Activated naive CD8-positive, alpha-beta T cell treated with anti-CD3 and anti-CD28 coated beads, Interleukin-2, amount 10 ng/mL, durations not matched to agents 7 days and 5 days (primary cell): ENCODE results near the gene LUC7L. TPM values are rescaled to one million over a fixed set of nuclear protein-coding genes. Genes with fewer than 3 reads are reported as not detected.
"Not testable (repeated sequence)": the region's sequence is repeated elsewhere in the genome, so short reads cannot be mapped to it uniquely, and the experiment has no call there.

Source experiments
- ATAC-seq: fragments of 150-1000 bp; cut with Tn5 transposase; one replicate; pipeline ENCODE4 v1.10.0; 2021; ENCODE audit warnings: low read depth, moderate library complexity
- POLR2A ChIA-PET: fragments of 350-600 bp; sonication (Branson Sonifier 250); formaldehyde crosslinking; loops from one replicate; lab custom pipeline; 2021; ENCODE audit warnings: antibody characterized with exemption; lab: Charles Lee
- DNase-seq: peaks from one replicate; pipeline ENCODE4 v3.0.0; 2021
- H3K27ac Mint-ChIP-seq: one replicate; pipeline ENCODE4 v1.8.0; 2022; ENCODE audit warnings: mild to moderate bottlenecking, mixed read lengths
- H3K27me3 Mint-ChIP-seq: one replicate; pipeline ENCODE4 v1.8.0; 2022; ENCODE audit warnings: mild to moderate bottlenecking, moderate library complexity, mixed read lengths
- H3K36me3 Mint-ChIP-seq: one replicate; pipeline ENCODE4 v1.8.0; 2021; ENCODE audit warnings: mild to moderate bottlenecking, mixed read lengths
- H3K4me1 Mint-ChIP-seq: one replicate; pipeline ENCODE4 v1.8.0; 2021; ENCODE audit warnings: mixed read lengths
- H3K4me3 Mint-ChIP-seq: one replicate; pipeline ENCODE4 v1.8.0; 2022; ENCODE audit warnings: mild to moderate bottlenecking, moderate library complexity, mixed read lengths
- H3K9me3 Mint-ChIP-seq: one replicate; pipeline ENCODE4 v1.8.0; 2021; ENCODE audit warnings: mixed read lengths
- total RNA-seq, 2 experiments: library from RNA; stranded (reverse); gene quantifications; one replicate each; pipeline ENCODE4 v1.2.3, GENCODE V29; 2021

The LUC7L gene
- total RNA-seq, 2 experiments from 2014 or later, result 83.8 to 86.2 TPM

DNA sequence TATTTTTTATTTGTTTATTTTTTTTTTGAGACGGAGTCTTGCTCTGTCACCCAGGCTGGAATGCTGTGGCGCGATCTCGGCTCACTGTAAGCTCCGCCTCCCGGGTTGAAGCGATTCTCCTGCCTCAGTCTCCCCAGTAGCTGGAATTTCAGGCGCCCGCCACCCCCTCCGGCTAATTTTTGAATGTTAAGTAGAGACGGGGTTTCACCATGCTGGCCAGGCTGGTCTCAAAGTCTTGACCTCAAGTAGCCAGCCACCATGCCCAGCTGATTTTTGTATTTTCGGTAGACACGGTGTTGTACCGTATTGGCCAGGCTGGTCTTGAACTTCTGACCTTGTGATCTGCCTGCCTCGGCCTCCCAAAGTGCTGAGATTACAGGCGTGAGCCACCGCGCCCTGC is 1.1 kb upstream of the LUC7L start:
- H3K36me3 Mint-ChIP-seq, H3K4me3 Mint-ChIP-seq, H3K27me3 Mint-ChIP-seq, ATAC-seq, DNase-seq, H3K27ac Mint-ChIP-seq, H3K9me3 Mint-ChIP-seq, POLR2A ChIA-PET: not testable (repeated sequence)
- H3K4me1 Mint-ChIP-seq, result peaks cover 27% of the 10 kb centered on the region

DNA sequence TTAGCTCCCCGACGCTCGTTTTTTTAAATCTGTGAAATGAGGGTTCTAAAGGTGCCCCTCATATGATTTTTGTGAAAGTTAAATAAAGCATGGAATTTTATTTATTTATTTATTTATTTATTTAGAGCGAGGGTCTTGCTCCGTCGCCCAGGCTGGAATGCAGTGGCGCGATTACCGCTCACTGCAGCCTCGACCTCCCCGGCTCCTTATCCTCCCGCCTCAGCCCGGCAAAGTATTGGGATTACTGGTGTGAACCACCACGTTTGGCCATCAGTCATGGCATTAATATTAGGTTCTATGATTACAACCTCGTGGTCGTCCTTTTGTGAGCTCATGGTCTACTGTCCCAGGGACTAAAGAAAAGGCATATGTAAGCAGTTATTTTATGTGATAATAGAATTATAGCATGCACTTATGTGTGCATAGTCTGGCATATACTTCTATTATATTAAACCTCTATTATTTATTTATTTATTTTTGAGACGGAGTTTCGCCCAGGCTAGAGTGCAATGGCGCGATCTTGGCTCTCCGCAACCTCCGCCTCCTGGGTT is 557 bp upstream of the LUC7L start:
- Mint-ChIP-seq H3K27ac (peak overlapping the region; percentile 46), H3K36me3 (peaks cover 7% of the 10 kb centered on the region), H3K4me3 (peak overlapping the region; percentile 92), H3K27me3 (no peaks in the 10 kb centered on the region), H3K9me3 (no peaks in the 10 kb centered on the region), H3K4me1 (peaks cover 22% of the 10 kb centered on the region)
- DNase-seq, result no peak
- no peak for ATAC-seq
- POLR2A ChIA-PET, result interaction anchor here (1.6 to 2.4 kb wide), 2 partner anchors 13 to 122 kb away, joined by 10 read pairs; partner anchors contain the start of gene AXIN1

DNA sequence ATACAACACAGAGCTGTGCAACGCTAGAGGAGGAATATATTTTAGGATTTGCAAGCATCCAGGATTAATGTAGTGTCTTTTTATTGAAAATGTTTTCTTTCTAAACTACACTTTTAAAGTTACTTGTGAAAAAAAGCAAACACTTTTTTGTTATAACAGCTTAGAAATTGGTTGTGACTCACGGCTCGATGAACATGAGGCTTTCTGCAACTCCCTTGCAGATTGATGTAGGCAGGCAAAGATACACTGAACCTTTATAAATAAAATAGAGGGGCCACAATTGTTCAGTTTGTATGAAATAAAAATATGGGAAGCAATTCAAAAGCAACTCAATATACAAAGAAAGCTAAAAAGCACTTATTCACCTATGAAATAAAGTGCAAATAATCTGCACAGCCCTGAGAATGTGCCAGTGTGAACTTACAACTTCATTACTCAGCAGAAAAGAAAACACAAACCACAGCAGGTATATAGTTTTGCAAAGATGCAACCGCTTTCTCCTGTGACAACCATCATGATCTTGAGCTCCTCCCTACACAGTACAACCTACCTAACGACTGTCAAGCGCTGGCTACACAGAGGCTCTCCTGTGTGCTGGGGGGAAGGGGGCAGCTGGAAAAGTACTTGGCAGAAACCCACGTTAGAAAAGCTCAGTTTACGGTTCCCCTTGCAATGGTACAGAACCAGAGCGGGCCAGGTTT is 948 bp downstream of the LUC7L start:
- H3K9me3 Mint-ChIP-seq, result no peaks in the 10 kb centered on the region
- POLR2A ChIA-PET, result interaction anchor here (0.5 to 2.4 kb wide), 8 partner anchors 9 to 172 kb away, joined by 3 to 10 read pairs (median 4); partner anchors contain the start of gene AXIN1
- peaks cover 7% of the 10 kb centered on the region for H3K36me3 Mint-ChIP-seq
- H3K27me3 Mint-ChIP-seq, result no peaks in the 10 kb centered on the region
- DNase-seq (no peak), ATAC-seq (peak; percentile 34)
- peak overlapping the region; percentile 92 for H3K4me3 Mint-ChIP-seq
- peaks cover 19% of the 10 kb centered on the region for H3K4me1 Mint-ChIP-seq
- H3K27ac Mint-ChIP-seq, result peak overlapping the region; percentile 92

DNA sequence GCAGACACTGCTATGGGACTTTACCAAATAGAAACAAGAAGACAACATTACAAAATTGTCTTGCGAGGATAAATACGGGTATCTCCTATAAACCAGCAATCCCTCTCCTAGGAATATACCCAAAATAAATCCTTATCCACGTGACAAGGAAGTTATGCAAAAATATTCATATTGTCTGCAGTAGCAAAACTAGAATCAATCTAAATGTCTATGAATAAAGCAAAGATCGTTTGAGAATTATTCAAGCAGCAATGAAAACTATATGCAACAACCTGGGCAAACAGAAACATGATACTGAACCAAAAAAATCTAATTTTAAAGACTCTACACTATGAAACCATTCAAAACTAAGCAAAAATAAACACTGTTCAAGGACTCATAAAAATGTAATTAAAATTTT is 9.2 kb downstream of the LUC7L start:
- Mint-ChIP-seq H3K4me3 (no peak overlapping the region), H3K4me1 (no peaks in the 10 kb centered on the region), H3K9me3 (no peaks in the 10 kb centered on the region), H3K36me3 (peaks cover 6% of the 10 kb centered on the region), H3K27ac (no peak overlapping the region), H3K27me3 (no peaks in the 10 kb centered on the region)
- DNase-seq, result no peak
- POLR2A ChIA-PET, result no interaction called here
- no peak for ATAC-seq

DNA sequence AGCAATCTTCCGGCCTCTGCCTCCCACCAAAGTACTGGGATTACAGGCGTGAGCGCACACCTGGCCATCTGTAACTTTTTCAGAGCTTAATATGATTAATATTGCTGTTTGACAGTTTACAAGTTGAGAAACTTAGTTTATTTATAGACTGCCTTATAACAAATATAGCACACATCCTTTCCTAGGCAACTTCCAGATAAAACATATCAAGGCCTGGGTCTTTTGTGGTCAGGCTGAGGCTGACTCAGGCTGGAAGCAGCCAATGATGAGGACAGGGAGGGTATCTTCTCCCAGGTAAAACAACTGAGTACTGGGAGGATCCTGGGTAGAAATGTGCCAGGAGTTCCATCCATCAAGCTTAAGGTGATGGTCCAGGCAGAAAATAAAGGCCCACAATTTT is 16.2 kb downstream of the LUC7L start:
- DNase-seq, result no peak
- Mint-ChIP-seq H3K36me3 (peaks cover 12% of the 10 kb centered on the region), H3K27ac (no peak overlapping the region), H3K9me3 (no peaks in the 10 kb centered on the region), H3K4me3 (no peak overlapping the region), H3K4me1 (no peaks in the 10 kb centered on the region), H3K27me3 (no peaks in the 10 kb centered on the region)
- POLR2A ChIA-PET, result no interaction called here
- no peak for ATAC-seq

DNA sequence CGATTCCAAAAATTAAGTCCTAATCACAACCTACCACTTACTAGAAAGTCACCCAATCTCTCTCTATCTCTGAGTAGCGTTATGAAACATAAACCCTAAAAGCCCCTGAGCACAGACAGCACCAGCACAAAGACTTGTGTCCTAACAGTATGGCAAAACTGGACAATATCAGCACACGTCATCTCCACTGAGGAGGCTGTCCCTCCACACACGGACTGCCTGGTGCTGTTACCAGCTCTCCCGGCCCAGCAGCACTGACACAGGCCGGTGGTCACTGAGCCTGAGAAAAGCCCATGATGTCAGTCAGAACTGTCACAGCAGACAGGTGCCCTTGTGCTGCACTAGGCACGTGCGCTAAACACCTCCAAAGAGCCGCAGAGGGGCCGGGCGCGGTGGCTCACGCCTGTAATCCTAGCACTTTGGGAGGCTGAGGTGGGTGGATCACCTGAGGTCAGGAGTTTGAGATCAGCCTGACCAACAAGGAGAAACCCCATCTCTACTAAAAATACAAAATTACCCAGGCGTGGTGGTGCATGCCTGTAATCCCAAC is 17.5 kb downstream of the LUC7L start:
- ATAC-seq, H3K27ac Mint-ChIP-seq: not testable (repeated sequence)

DNA sequence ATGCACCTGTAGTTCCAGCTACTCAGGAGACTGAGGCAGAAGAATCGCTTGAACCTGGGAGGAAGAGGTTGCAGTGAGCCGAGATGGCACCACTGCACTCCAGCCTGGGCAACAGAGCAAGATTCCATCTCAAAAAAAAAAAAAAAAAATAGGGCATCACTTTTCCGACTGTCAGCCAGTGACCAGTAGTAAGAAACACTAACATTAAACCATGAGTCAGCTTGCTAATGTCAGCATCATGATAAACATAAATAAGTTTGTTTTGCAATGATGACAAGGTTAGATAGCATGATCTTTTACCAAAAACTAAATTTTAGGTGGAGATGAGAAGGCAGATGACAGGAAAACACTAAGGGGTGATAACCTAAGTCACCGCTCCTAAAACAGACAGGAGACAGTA is 19.9 kb downstream of the LUC7L start:
- H3K27me3 Mint-ChIP-seq, H3K4me3 Mint-ChIP-seq, ATAC-seq, DNase-seq, H3K9me3 Mint-ChIP-seq, H3K27ac Mint-ChIP-seq, H3K4me1 Mint-ChIP-seq: not testable (repeated sequence)
- POLR2A ChIA-PET, result interaction anchor here (0.7 kb wide), 1 partner anchor 113 kb away, joined by 3 read pairs; no protein-coding TSS in a partner anchor
- H3K36me3 Mint-ChIP-seq, result peaks cover 17% of the 10 kb centered on the region

More for the DNA sequence above, 17.5 kb downstream of the LUC7L start:
- POLR2A ChIA-PET, H3K4me1 Mint-ChIP-seq, H3K27me3 Mint-ChIP-seq, DNase-seq, H3K4me3 Mint-ChIP-seq, H3K9me3 Mint-ChIP-seq: not testable (repeated sequence)
- peaks cover 13% of the 10 kb centered on the region for H3K36me3 Mint-ChIP-seq

DNA sequence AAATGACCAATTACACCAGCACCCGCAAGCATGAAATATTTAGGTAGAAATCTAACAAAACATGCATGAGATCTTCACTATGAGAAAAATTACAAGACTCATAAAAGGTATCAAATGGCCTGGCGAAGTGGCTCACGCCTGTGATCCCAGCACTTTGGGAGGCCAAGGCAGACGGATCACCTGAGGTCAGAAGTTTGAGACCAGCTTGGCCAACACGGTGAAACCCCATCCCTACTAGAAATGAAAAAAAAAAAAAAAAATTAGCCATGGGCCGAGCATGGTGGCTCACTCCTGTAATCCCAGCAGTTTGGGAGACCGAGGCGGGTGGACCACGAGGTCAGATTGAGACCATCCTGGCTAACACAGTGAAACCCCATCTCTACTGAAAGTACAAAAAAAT is 25.2 kb downstream of the LUC7L start:
- H3K4me3 Mint-ChIP-seq, H3K27me3 Mint-ChIP-seq, H3K9me3 Mint-ChIP-seq, H3K4me1 Mint-ChIP-seq, POLR2A ChIA-PET, H3K27ac Mint-ChIP-seq, ATAC-seq, DNase-seq: not testable (repeated sequence)
- H3K36me3 Mint-ChIP-seq, result peaks cover 24% of the 10 kb centered on the region

DNA sequence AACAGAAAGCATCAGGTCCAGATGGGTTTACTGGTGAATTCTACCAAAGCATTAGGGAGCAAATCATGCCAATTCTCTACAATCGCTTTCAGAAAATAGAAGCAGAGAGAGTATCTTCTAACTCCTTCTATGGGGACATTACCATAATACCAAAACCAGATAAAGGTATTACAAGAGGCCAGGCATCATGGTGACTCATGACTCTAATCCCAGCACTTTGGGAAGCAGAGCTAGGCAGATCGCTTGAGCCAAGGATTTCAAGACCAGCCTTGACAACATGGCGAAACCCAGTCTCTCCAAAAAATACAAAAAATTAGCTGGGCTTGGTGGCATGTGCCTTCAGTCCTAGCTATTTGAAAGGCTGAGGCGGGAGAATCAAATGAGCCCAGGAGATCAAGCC is 26.0 kb downstream of the LUC7L start:
- Mint-ChIP-seq H3K4me3 (no peak overlapping the region), H3K27me3 (no peaks in the 10 kb centered on the region), H3K36me3 (peaks cover 24% of the 10 kb centered on the region), H3K4me1 (peaks cover 10% of the 10 kb centered on the region), H3K27ac (no peak overlapping the region), H3K9me3 (no peaks in the 10 kb centered on the region)
- POLR2A ChIA-PET, result no interaction called here
- ATAC-seq (no peak), DNase-seq (no peak)

DNA sequence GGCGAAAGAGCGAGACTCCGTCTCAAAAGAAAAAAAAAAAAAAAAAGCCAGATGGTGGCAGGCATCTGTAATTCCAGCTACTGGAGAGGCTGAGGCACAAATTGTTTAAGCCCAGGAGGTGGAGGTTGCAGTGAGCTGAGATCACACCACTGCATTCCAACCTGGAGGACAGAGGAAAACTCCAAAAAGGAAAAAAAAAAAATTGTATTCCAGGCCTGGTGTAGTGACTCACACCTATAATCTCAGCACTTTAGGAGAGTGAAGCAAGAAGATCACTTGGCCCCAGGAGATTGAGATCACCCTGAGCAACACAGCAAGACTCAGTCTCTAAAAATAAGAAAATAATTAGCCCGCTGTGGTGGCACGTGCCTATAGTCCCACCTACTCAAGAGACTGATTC is 28.9 kb downstream of the LUC7L start:
- no peak overlapping the region for H3K4me3 Mint-ChIP-seq
- H3K9me3 Mint-ChIP-seq, result no peaks in the 10 kb centered on the region
- POLR2A ChIA-PET, result interaction anchor here (0.7 kb wide), 1 partner anchor 42 kb away, joined by 5 read pairs; no protein-coding TSS in a partner anchor
- peaks cover 1% of the 10 kb centered on the region for H3K4me1 Mint-ChIP-seq
- ATAC-seq, result no peak
- peaks cover 14% of the 10 kb centered on the region for H3K36me3 Mint-ChIP-seq
- no peaks in the 10 kb centered on the region for H3K27me3 Mint-ChIP-seq
- no peak for DNase-seq
- no peak overlapping the region for H3K27ac Mint-ChIP-seq

DNA sequence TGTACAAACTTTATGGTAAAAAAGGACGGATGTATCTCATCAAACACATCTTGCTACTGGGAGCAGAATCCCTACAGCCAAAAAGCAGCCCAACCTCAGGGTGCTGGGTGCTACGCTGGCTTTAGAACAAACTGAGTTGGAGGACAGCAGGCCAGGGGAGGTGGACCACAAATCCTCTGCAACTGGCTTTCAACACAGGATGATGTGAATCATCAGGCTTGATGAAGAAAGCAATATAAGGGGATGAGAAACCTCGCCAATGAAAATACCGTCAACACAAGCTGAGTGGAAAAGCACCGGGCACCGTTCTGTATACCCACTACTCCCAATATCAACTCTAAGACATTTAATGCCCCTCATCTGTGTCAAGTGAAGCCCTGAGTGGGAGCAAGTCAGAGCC is 34.7 kb downstream of the LUC7L start:
- Mint-ChIP-seq H3K9me3 (no peaks in the 10 kb centered on the region), H3K27me3 (no peaks in the 10 kb centered on the region), H3K4me3 (no peak overlapping the region), H3K36me3 (peaks cover 6% of the 10 kb centered on the region), H3K4me1 (no peaks in the 10 kb centered on the region), H3K27ac (no peak overlapping the region)
- POLR2A ChIA-PET, result no interaction called here
- DNase-seq (no peak), ATAC-seq (no peak)

DNA sequence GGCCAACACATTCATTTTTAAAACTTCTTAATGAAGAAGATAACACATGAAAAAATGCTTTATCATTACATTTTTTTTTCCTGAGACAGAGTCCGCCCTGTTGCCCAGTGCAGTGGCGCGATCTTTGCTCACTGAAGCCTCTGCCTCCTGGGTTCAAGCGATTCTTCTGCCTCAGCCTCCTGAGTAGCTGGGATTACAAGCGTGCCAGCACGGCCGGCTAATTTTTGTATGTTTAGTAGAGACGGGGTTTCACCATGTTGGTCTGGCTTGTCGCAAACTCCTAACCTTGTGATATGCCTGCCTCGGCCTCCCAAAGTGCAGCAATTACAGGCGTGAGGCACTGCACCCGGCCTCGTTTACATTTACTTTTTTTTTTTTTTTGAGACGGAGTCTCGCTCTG is 35.8 kb downstream of the LUC7L start:
- DNase-seq, result no peak
- POLR2A ChIA-PET, result interaction anchor here (0.7 kb wide), 1 partner anchor 112 kb away, joined by 3 read pairs; no protein-coding TSS in a partner anchor
- Mint-ChIP-seq H3K9me3 (no peaks in the 10 kb centered on the region), H3K4me1 (peaks cover 5% of the 10 kb centered on the region), H3K27me3 (no peaks in the 10 kb centered on the region), H3K4me3 (no peak overlapping the region), H3K27ac (no peak overlapping the region), H3K36me3 (peaks cover 10% of the 10 kb centered on the region)
- no peak for ATAC-seq

DNA sequence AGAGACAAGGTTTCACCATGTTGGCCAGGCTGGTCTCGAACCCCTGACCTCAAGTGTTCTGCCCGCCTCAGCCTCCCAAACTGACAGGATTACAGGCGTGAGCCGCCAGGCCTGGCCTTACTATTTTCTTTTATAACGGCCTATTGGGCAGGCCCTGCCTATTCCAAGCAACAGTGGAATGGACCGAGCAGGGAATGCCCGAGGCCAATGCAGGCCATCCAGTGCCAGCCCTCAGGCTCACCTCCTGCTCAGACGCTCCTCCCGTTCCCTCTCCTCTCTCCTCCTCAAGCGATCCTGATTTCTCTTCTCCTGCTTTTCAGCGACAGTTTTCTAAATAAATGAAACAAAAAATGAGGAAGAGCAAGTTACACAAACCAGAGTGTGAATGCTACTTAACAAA is 36.6 kb downstream of the LUC7L start:
- H3K4me3 Mint-ChIP-seq, result no peak overlapping the region
- ATAC-seq (no peak), DNase-seq (no peak)
- no peak overlapping the region for H3K27ac Mint-ChIP-seq
- H3K9me3 Mint-ChIP-seq, result no peaks in the 10 kb centered on the region
- peaks cover 5% of the 10 kb centered on the region for H3K4me1 Mint-ChIP-seq
- no peaks in the 10 kb centered on the region for H3K27me3 Mint-ChIP-seq
- peaks cover 10% of the 10 kb centered on the region for H3K36me3 Mint-ChIP-seq
- POLR2A ChIA-PET, result interaction anchor here (0.7 kb wide), 2 partner anchors 67 to 259 kb away, joined by 3 read pairs; no protein-coding TSS in a partner anchor

DNA sequence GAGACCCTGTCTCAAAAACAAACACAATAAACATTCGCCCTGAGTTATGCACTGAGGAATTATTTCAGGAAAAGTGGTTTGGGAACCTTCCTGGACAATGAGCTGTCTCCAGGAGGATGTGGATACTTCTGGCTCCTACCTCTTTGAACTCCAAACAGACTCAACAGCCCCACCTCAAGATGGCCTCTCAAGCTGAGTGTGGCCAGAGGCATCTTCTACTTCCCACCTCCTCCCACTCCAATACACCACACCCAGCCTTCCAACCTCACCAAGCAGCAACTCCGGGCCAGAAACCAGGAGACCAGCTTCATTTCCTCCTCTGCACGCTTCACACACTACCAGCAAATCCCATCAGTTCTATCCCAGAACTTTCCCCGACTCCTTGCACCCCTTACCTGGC is 37.4 kb downstream of the LUC7L start:
- Mint-ChIP-seq H3K4me1 (peaks cover 5% of the 10 kb centered on the region), H3K9me3 (no peaks in the 10 kb centered on the region), H3K36me3 (peaks cover 12% of the 10 kb centered on the region), H3K27me3 (no peaks in the 10 kb centered on the region), H3K4me3 (no peak overlapping the region), H3K27ac (no peak overlapping the region)
- POLR2A ChIA-PET, result no interaction called here
- DNase-seq (no peak), ATAC-seq (no peak)
